Astrocyte (in vitro differentiated cells and primary cell): ENCODE results near the gene ZFP36L1.
"Not testable (repeated sequence)": the region's sequence is repeated elsewhere in the genome, so short reads cannot be mapped to it uniquely, and the experiment has no call there.

Experiments
- CTCF ChIP-seq: IDR thresholded peaks from 2 replicates; pipeline ENCODE4 v1.5.1; 2011; ENCODE audit warnings: low read depth, mild to moderate bottlenecking, inconsistent platforms, low read length, moderate library complexity; ENCODE audit not compliant: insufficient read depth
- EZH2 ChIP-seq: IDR thresholded peaks from 2 replicates; pipeline ENCODE4 v1.6.1; 2012; ENCODE audit warnings: mild to moderate bottlenecking, low read length, inconsistent platforms; ENCODE audit not compliant: insufficient read depth

- TF ChIP-seq EZH2, CTCF: not testable (repeated sequence)
These were observed 29.0 kb downstream of the ZFP36L1 start for GRCh38 chr14:68763843-68764242.
